ENCODE results near the gene NOS3.

The NOS3 gene

GRCh38 chr7:150952331-150953050, 38.3 kb upstream of the NOS3 start:
- no peak for DNase-seq (ENCODE audit: low spot score)

- DNase-seq (ENCODE audit: low spot score): no peak
Measured at GRCh38 chr7:150953061-150953997, 37.5 kb upstream of the NOS3 start.

- no peak for DNase-seq (ENCODE audit: low spot score)
Measured at GRCh38 chr7:150954201-150954985, 36.4 kb upstream of the NOS3 start.

DNA sequence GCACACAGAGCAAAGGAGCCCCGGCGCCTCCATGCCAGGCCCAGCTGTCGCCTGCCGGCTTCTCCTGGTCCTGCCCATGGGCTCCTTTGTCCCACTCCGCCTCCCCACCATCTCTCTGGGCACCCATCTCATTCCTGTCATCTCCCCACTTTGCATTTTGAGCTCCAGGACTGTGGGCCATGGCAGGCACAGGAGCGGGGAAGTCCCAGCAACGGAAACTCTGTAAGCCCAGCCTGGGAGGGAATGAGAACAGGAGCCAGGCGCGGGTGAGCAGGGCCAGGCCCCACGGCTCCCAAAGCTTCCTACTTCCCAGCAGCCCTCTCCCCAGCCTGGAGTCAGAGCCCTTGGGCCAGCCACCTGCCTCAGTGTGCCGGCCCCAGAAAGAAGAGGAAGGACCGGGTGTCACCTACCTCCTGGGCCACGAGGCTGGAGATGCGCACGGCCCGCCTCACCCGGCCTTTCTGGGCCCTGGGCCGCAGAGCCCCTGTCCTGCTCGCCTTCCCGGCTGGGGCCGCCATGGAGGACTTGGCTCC, 35.8 kb upstream of the NOS3 start:
- DNase-seq (ENCODE audit: low spot score): no peak

- no peak for DNase-seq (ENCODE audit: low spot score)
Measured at GRCh38 chr7:150955519-150956394, 35.1 kb upstream of the NOS3 start.

DNA sequence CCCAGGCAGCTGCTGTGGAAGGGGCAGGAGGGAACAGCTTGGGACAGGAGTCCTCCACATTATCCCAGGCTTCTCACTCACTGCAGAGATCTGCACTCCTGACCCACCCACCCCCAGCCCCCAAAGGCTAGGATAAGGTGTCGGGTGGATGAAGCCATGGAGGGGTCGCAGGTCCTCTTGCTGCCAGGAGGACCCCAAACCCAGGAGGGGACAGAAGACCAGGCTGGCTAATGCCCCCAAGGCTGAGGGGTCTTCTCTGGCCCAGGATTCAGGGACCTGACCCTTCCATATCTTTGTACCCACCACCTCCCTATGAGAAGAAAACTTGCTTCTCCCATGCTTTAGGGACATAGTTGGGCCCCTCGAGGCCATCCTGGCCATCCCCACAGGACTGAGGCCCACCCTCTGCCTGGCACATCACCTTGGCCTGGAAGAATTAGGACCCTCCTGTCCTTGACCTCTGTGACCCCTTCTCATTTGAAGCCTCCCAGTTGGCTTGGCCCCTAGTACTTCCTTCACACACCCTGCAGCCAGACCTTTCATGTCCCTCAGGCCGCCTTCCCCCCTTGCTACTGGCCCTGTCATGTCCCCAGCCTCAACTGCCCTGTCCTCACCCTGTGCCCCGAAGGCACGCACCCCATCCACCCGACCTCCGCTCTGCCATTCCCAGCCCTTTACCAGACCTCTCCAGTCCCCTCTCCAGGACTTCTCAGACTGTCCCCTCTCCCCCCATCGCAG, 34.3 kb upstream of the NOS3 start:
- DNase-seq (ENCODE audit: low spot score): no peak

GRCh38 chr7:150957133-150958020, 33.4 kb upstream of the NOS3 start:
- DNase-seq (ENCODE audit: low spot score): no peak

DNA sequence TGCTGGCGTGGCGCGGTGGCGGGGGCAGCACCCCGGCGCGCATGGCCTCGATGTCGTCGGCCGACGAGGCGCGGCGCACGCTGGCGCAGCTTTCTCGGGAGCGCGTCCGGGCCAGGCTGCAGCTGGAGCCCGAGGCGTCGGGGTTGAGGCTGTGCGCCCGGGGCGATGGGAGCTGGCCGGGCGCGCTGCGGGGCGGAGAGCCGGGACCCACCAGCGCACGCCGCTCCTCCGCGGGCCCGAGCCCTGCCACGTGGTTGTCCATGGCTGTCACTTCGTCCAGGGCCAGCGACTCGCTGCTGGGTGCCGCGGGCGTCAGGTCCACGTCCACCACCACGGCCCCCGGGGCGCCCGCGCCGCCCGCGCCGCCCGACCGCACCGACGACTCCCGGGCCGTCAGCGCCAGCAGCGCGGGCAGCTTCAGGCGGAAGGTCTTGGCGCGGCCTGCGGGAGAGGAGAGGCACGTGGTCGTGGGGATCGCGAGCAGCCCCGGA, 32.7 kb upstream of the NOS3 start:
- no peak for DNase-seq (ENCODE audit: low spot score)

DNA sequence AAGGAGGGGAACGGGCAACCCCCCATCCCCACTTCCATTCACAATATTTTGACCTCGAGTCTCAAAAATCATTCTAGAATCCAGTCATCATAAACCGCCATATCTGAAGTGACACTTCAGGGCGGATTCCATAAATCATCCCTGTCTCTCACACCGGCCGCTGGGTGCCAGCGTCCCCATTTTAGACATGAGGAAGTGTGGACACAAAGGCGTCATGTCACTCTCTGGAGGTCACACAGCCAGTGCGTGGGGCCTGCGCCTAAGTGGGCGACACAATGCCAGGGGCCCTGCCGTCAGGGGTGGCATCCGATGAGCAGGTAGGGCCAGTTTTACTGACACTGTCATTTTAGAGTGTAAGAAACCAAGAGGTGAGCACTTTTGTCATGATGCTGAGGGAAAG, 32.2 kb upstream of the NOS3 start:
- no peak for DNase-seq (ENCODE audit: low spot score)

DNA sequence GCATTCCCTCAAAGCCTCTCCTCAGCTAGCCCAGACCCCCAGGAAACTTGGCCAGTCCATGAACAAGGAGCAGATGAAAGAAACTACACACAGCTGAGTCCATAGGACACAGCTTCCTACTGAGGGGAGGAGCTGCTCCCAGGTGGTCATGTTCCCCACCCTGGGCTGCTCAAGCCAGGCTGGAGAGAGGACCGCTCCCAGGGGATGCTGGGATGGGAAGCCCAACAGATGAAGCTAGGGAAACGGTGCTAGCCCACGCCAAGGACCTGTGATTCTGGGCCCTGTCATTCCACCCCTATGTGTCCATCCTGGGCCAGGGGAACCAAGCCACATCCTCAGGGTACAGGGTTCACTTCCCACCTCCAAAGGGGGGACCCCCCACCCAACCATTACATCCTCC, 31.7 kb upstream of the NOS3 start:
- no peak for DNase-seq (ENCODE audit: low spot score)

GRCh38 chr7:150959739-150960734, 30.8 kb upstream of the NOS3 start:
- no peak for DNase-seq (ENCODE audit: low spot score)

DNA sequence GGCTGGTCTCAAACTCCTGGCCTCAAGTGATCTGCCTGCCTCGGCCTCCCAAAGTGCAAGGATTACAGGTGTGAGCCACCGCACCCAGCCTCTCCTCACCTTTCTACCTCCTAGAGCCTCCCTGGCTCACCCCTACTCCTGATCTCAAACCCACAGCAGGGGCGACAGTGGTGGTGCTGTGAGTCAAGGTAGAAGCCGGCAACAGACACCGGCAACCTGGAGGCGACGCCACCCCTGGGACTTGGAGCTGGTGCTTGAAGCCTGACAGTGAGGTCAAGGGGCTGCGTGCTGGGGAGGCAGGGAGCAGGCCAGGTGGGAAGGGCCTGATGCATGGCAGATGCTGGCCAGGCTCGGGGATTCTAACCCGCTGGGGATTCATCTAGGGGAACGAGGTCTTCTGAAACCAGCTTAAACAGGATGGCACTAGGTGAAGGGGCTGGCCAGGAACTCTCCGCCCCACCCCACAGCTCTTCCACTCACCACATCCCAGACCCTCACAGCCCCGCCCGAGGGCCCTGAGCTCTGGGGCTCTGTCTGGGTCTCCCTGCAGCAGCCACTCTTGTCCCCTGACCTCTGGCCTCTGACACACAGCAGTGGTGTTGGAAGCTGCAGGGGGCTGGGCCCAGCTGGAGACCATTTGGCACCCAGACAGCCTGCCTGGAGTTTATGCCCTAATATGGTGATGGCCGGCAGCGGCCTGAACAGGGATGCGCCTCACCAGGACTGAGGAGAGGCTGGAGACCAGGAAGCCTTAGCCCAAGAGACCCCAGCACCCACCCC, 29.1 kb upstream of the NOS3 start:
- no peak for DNase-seq (ENCODE audit: low spot score)

DNA sequence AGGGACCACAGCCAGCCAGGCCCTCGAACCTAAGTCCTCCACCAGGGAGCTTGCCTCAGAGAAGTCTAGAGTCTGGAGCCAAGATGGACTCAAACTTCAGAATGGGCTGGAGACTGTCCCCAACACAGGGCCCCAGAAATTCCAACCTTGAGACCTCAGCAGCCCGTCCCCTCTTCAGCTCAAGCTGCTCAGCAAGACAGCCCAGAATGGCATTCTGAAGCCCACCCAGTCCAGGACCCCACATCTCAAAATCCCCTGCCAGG, 28.6 kb upstream of the NOS3 start:
- DNase-seq (ENCODE audit: low spot score): no peak

DNA sequence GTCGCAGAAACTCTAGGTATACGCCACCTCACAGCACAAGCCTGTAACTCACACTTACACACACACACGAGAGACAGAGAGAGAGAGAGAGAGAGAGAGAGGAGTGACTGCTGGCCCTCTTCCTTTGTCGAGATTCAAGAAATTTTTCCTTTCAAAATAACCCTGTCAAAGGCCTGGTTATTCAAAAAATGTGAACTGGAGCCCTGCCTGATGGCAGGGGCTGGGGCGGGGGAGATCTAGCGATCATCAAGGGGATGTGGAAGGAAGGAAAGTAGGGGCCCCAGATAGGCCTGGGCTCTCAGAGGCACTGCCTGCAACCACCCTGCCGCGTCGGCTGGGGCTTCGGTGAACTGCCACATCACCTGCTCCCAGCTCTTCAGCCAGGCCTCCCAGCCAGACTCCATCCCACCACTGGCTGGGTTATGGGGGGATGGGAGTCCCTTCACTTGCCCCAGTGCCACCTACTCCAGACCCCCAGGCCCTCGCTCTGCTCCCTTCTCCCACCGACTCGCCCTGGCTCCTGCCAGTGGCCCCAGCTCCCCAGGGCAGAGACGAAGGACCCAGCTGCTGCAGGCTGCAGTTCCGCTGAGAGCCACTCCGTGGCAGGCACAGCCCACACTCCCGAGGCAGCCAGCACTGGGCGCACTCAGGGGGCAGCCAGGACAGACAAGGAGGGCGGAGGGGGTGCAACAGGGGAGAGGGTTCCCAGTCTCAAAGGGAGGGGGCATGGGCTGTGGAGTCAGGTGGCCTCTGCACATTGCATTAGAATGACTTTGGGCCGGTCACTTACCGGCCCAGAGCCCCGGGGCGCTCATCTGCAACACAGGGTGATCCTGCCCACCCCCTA, 28.0 kb upstream of the NOS3 start:
- DNase-seq (ENCODE audit: low spot score): no peak

DNA sequence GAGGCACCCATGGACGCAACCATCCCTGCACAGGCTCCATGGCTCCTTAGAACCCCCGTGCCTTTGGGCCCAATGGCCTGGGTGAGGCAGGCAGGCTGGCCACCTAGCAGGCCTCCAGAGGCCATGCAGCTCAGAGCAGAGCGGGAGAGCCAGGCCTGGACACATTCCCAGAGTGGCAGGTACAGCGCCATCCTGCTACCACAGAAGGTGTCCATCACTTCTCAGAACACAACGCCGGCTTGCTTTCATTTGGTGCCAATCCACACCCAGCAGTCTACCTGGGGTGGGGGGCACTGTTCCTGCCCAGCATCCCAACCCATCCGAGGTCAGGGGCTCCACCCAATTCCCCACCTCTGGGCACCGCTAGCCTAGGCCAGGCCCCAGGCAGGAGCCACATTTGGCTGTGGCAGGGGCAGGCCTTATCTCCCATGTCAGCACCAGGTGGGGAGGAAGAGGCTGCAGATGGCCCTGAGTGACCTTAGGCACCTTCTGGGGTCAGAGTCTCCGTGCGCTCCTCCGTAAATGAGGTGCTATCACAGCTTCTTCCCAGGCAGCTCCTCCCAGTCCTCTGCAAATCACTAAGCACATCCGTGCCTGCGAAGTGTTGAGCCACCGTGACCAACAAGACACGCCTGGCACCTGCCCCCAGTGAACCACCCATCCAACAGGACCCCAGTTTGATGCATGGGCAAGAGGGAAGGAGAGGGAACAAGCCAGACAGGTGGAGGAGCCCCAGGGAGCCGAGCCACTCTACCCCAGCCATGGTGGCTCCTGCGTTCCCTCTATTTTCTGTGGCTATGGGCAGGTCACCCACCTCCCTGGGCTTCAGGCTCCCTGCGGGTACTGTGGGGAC, 26.9 kb upstream of the NOS3 start:
- no peak for DNase-seq (ENCODE audit: low spot score)
